CD4-positive, alpha-beta T cell treated with Interleukin-10 for 1 hour (primary cell): Measurements from ENCODE around the gene CREB5.

Experiments
- DNase-seq: peaks from one replicate; pipeline ENCODE4 v3.0.0-alpha.2; 2020

Gene CREB5

GRCh38 chr7:28440055-28440601 lies 27.8 kb downstream of the CREB5 start:
- no peak for DNase-seq

DNA sequence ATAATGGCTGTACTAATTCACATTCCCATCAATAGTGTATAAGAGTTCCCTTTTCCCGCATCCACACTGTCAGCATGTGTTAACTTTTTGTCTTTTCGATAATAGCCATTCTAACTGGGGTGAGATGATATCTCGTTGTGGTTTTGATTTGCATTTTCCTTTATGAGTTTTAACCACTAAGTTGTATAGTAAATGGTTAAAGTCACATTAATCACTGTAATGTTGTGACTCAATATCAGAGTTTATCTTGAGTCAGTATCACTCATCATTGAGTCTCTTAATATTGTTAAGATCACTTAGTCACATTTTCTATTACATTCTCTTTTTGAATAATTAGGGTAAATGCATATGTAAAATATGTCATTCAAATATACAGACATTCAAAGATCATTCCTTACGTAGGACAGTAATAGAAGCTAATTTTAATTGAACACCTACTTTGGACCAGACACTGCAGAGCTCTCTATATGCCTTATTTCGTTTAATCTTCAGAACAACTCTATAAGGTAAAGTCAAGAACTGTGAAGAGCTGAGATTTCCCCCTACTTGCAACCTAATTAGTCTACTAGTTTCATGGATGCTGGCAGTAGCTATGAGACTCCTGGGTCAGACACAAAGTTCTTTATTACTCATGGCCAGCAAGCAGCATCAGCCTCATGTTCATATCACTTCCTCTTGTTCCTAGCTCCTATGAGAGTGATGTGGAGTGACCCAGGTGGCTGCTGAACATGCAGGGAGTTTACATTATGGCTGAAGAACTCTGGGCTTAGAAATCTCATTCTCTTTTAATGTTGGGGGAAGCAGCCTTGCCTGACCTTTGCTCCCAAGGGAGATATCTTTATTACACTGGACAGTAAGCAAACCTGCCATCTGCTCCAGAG lies 30.5 kb downstream of the CREB5 start:
- no peak for DNase-seq

DNA sequence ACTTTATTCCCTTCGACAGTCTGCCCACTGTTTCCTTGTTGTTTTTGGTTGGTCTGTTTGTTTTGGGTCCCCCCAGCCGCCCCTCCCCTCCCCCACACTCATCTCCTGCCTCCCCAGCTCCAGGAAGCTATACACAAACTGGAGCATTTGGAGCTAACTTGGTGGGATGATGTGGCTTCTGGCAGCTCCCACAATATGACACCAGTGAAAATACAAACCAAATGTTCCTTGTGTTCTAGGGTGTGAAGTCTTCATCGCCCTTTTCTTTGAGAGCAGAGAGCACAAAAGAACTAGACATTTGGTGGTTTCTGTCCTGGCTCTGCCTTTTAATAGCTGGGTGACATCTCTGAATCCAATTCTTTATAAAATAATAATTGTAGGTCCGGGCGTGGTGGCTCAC lies 33.8 kb downstream of the CREB5 start:
- DNase-seq: no peak

DNA sequence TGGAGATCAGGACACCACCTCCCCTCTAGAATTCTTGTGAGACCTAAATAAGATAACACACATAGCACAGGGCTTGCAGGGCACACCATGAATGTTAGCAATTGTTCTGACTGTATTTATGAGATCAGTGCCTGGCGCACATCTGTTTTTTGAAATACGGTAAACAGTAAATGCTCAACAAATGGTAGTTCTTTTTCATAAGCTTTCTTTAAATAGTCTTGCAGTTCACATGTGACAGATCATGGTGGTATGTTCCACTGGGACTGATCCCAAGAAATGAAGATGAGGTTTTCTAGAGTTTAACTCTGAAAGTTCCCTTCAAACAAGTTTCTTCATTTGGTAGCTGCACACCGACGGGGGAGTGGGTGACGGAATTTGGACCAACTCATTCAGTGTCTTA lies 34.8 kb downstream of the CREB5 start:
- DNase-seq: no peak

DNA sequence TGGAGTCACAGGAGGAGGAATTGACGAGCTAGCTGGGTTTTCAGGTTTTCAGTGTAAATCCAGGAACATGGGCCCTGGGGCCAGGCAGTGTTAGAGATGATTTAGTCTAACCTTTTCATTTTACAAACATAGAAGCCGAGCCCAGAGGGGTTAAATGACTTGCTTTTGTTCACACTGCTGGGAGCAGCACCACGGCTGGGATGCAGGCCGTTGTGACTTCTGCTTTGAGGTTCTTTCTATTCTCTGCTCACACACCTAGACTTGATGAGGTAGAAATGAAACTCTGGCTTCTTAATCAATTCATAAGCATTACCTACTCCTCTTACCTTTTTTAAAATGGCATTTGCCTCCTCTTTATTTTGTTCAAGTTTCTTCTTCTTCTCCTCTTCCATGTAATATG lies 36.4 kb downstream of the CREB5 start:
- DNase-seq: no peak

- no peak for DNase-seq
These were observed 40.4 kb downstream of the CREB5 start for GRCh38 chr7:28452681-28453080.

- no peak for DNase-seq
These were observed 43.2 kb downstream of the CREB5 start for GRCh38 chr7:28455486-28455885.

GRCh38 chr7:28456044-28456443 lies 43.7 kb downstream of the CREB5 start:
- DNase-seq: no peak

DNA sequence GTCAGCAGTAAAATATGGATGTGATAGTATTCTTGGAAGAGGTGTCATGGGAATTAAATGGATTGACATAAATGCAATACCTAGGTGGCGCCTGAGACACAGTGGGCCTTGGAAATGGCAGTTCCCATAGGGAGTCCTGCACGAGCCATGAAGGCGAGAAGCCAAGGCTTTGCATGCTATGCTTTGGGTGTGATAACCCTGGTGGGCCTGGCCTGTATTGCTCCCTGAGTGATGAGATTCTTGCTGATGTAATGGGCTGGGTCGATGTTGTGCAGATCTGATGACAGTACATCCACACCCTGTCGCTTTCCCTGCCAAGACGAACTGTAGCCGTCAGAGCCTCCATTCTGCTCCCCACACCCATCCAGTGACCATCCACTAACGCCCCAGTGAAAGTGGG lies 46.4 kb downstream of the CREB5 start:
- no peak for DNase-seq

- DNase-seq: no peak
These were observed 47.0 kb downstream of the CREB5 start for GRCh38 chr7:28459306-28459705.

DNA sequence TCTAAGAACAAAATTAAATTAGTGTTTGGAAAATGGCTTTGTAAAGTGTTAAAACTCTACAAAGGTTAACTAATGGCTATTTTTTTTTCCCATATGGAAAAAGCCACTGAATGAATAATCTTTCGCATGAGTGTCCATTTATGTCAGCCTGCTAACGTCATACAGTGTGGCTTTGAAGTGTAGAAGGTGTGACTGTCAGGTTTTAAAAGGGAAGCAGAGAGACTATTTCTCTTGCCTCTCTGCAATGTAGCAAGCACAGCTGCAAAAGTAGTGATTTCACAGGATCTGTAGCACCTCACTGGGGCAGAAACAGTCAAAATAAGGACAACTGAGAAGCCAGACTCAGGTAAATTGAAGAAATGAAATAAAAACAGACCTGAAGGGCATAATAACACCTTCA lies 53.4 kb downstream of the CREB5 start:
- DNase-seq: no peak

GRCh38 chr7:28466341-28466740 lies 54.0 kb downstream of the CREB5 start:
- DNase-seq: no peak

GRCh38 chr7:28466885-28467284 lies 54.6 kb downstream of the CREB5 start:
- DNase-seq: no peak

DNA sequence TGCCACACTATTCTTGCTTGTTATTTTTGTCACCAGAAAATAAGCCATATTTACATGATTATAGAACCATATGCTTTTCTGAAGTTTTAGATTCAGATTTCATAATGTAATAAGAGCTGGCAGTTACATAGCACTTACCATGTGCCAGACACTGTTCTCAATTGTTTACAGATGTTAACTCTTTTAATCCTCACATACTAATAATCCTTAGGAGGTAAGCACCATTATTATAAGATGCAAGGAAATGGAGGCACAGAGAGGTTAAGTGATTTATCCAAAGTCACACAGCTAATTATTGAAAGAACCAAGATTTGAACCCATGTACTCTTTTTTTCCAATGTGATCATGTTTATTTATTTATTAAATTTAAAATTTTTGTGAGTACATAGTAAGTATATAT lies 57.2 kb downstream of the CREB5 start:
- DNase-seq: no peak

GRCh38 chr7:28470344-28470743 lies 58.0 kb downstream of the CREB5 start:
- no peak for DNase-seq

DNA sequence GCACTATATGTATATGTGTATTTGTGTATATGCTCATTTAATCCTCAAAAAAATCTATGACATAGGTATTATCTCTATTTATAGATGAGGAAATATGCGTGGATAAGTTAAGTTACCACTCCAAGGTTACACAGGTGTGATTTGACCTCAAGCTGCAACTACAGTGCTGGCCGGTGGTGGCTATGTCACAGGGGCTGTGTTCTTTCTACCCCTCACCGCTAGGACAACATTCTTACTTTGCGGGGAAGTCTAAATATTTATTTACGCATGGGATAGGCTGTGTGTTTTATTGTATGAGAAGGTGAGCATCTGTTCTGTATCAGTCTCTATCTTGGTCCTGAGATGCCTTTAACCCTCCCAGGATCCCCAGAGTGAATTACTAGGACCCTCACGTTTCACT lies 60.0 kb downstream of the CREB5 start:
- no peak for DNase-seq

DNA sequence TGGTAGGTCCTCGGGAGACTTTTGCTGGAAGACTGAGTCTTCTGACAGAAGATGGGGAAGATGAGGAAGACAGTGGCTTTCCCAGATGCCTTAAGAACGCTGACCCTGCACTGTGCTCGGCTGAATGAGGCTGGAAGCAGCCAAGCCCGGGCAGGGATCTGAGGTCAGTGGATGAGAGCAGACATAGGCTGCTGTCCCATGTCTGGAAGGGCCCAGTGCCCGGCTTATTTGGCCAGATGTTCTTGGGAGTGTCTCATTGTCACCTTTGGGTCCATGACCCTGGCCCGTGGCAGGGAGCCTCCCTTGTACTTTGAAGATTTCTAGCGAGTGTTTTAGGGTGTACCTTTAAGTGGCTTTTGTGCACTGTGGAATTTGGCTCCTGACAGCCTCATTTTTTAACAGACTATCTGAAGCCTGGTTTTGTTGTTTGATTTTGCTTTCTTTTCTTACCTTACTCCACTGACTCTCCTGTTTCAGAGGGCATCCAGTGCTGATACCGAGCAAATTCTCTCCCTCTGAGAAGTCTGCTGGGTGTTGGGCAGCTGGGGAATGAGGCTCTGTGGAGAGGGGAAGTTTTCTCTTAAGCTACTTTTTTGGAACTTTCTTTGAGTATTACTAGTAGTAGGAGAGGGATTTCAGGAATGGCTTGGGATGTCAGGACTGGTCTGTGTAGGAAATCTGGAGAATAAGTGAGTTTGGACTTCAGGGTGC lies 61.4 kb downstream of the CREB5 start:
- DNase-seq: no peak

DNA sequence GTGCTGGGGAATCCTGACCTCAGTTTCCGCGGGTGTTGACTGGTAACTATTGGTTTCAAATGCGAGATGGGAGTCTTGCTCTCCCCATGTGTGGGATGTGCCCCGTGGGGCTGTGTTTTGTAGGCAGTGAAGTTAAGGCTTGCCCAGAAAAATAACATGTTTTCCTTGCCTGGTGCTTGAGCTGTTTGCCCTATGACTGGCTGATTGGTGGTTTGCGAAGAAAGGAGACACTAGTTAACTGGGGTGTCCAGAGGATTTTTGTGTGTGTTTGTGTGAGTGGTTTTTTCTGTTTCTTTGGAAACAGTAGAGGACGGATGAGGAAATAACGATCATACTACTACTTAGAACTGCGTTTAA lies 61.9 kb downstream of the CREB5 start:
- no peak for DNase-seq

DNA sequence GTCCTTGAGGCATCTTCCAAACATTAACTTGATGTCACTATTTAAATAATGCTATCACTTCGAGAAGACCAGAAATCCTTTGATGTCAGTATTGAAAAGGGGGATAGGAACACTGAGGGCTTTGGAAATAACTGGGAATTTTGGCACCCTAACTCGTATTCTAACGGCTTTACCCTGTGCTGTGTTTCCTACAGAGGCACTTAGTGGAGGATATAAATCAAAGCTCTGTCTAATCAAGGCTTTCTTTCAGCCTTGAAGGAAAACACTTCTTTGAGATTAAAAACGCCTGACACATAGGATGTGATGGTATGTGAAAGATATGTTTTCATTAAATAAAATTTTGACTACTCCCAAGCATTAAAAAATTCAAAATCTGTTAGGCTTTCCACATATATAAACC lies 62.3 kb downstream of the CREB5 start:
- DNase-seq: no peak

GRCh38 chr7:28477041-28477442 lies 64.7 kb downstream of the CREB5 start:
- DNase-seq: no peak

DNA sequence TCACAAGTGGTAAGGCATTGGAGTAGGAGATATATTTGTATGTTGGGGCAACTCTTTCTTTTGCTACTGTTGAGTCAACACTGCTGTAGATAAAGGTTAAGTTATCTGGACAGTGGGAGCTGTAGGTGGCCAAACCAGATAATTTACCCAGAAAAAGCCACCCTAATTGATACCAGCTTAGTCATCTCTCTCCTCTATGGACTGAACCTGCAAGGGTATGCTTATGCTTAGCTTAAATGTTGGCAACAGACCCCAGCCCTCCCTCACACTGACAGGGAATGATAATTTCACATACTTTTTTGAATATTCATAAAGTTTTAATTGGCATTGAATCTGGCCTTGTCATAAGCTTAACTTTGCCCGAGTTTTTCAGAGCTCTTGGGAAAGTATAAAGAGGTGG lies 66.3 kb downstream of the CREB5 start:
- no peak for DNase-seq

GRCh38 chr7:28479507-28479947 lies 67.2 kb downstream of the CREB5 start:
- no peak for DNase-seq

DNA sequence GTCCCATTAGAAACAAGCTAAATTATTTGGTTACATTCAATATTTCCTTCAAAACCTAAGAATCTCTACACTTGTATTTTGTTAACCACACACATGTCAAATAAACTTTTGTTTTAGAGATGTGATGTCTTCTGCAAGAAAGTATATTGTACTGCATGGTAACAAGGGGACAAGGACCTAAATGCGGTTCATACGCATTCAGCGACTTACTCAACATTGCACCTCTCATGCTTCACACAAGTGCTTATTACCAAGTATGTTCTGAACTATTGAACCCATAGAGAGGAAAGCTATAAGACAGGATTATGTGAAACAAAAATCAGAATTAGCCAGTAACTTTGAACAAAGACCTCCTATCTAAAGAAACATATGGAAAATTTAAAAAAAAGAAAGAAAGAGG lies 68.3 kb downstream of the CREB5 start:
- no peak for DNase-seq
